HT1080 (cell line): ENCODE measurements around the gene KRTDAP. TPM values are rescaled to one million over a fixed set of nuclear protein-coding genes. Genes with fewer than 3 reads are reported as not detected.

Experiments used
- DNase-seq: peaks from one replicate; pipeline ENCODE4 v3.0.0-alpha.2; 2015; ENCODE audit warnings: low read depth
- total RNA-seq: library from RNA; depleted of rRNA; stranded (reverse); fragments of >200 nt; shearing (Covaris generic); gene quantifications from 2 replicates; pipeline ENCODE4 v1.2.3, GENCODE V29; 2014; rRNA removed

The KRTDAP gene
- total RNA-seq, 1 experiment from 2014 or later, result not detected

GRCh38 chr19:35455616-35456201, 34.6 kb downstream of the KRTDAP start:
- DNase-seq, result no peak

DNA sequence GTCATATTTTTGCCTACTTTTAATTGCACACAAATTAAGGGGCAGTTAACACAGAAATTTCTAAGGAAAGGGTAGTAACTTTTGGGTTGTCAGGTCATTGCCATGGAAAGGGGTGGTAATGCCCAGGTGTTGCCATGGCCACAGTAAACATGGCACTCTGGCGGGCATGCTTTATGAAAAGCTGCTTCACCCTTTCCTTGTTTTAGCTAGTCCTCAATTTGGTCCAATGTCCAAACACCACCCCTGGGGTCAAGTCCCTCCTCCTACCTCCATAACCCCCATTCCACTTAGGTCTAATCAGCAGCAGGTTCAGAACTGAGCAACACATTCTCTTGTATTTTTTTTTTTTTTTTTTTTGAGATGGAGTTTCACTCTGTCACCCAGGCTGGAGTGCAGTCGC, 35.6 kb downstream of the KRTDAP start:
- DNase-seq, result no peak

GRCh38 chr19:35451338-35452096, 38.7 kb downstream of the KRTDAP start:
- DNase-seq, result no peak

GRCh38 chr19:35449359-35450043, 40.8 kb downstream of the KRTDAP start:
- no peak for DNase-seq

DNA sequence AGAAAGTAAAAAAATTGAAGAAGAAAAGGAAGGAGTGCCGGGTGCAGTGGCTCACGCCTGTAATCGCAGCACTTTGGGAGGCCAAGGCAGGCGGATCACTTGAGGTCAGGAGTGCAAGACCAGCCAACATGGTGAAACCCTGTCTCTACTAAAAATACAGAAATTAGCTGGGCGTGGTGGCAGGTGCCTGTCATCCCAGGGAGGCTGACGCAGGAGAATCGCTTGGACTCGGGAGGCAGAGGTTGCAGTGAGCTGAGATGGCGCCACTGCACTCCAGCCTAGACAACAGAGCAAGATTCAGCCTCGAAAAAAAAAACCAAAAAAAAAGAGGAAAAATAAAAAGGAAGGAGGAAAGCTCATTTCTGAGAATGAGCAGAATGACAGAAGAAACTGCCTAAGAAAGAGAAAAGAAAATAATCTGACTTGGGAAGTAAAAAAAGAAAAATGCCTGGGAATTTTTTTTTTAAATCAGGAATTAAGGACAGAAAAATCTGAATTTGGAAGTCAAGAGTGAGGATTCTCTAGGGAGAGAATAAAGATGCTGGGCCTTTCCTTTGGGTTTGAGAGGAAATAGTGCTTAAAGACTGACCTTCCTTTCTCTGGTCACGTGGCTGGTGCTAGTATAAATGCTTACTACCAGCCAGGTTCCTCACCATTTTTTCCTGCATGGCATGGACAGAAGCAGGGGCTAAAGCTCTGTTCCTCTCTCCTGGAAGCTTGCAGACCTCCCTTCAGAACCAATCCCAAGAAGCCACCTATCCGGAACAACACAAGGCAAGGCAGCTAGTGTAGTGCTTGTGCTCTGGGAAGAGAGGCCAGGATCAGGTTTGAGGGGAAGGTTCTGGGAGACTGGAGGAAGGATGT, 42.4 kb downstream of the KRTDAP start, which contains the start of gene FFAR2:
Gene FFAR2 (plus strand): TSS at position 652 of the 864 bp plus-strand sequence. CDS start 1,458 bp downstream, outside the sequence.
- DNase-seq, result no peak

GRCh38 chr19:35445826-35446593, 44.3 kb downstream of the KRTDAP start:
- no peak for DNase-seq

DNA sequence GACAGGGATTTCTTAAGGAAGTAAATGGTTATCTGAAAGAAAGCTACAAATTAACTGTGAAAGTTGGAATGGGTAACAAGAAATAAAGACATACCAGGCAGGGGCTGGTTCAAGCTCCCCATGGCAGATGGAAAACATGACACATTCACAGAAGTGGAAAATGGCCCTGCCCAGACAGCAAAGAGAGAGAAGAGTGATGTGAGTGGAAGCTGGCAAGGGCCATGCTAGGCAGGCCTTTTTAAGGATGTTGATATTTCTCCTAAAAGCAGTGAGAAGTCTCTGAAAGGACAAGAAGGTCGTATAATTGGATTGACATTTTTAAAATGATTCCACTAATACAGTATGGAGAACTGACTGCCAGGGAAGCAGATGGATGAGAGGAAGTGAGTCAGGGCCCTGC, 45.5 kb downstream of the KRTDAP start:
- no peak for DNase-seq

DNA sequence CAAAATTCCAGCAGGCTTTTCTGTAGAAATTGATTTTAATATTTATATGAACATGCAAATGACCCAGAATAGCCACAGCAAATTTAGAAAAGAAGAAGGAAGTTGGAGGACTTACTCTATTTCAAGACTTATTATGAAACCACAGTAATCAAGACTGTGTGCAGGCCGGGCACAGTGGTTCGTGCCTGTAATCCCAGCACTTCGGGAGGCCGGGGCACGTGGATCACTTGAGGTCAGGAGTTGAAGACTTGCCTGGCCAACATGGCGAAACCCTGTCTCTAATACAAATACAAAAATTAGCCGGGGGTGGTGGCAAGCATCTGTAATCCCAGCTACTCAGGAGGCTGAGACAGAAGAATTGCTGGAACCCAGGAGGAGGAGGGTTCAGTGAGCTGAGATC, 48.2 kb downstream of the KRTDAP start:
- DNase-seq, result no peak

DNA sequence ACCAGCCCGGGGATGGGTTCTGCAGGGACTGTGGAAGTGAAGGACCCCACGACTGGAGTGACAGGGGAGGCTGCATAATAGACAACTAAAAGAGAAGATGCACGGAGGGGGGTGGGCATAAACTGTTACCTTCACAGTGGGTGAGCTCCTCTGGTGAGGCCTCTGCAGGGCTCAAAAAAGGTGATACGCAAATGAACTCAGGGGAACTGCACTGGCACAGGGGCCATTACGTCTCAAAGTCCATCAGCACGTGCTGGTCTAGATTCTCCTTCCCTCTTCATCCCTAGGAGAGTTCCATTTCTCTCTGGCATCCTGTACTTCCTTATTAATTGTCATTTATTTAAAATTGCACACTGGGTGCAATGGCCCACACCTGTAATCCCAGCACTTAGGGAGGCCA, 50.3 kb downstream of the KRTDAP start:
- DNase-seq, result no peak

DNA sequence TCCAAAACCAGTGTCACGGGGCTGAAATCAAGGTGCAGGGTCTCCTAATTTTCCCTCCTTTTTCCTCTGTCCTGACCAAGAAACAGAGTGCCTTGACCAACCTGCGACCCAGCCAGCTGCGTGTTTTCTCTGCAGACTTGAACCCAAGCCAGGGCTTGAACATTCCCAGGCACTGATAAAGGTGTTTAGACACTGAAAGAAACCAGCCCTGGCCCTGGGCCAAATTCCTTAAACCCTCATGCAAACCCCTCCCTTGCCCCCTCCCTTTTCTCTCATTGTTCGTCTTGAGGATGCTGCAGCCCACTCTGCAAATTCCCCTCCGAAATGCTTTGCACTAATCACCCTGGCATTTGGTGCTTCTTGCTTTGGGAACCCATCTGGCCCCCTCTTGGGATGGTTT, 51.7 kb downstream of the KRTDAP start:
- no peak for DNase-seq

GRCh38 chr19:35438096-35438495, 52.2 kb downstream of the KRTDAP start:
- no peak for DNase-seq

GRCh38 chr19:35437406-35437951, 52.8 kb downstream of the KRTDAP start:
- DNase-seq, result no peak

Other genes starting within 250 kb of the KRTDAP start
- 0.23 and 1.3 TPM in 2 replicates for gene LSR, start 241.5 kb downstream of the KRTDAP start, total RNA-seq
- 106 and 129 TPM in 2 replicates for gene USF2, start 221.5 kb downstream of the KRTDAP start, total RNA-seq
- gene HAMP, start 207.9 kb downstream of the KRTDAP start, total RNA-seq, result not detected in 2 replicates
- not detected in 2 replicates for gene MAG, start 198.3 kb downstream of the KRTDAP start, total RNA-seq
- gene CD22, start 161.3 kb downstream of the KRTDAP start, total RNA-seq, result 23.2 and 27.6 TPM in 2 replicates
- gene FFAR1, start 142.6 kb downstream of the KRTDAP start, total RNA-seq, result 0.06 TPM in 1 of 2 replicates, not detected in the other
- 0.11 TPM in 1 of 2 replicates, not detected in the other for gene FFAR3, start 132.0 kb downstream of the KRTDAP start, total RNA-seq
- gene GPR42, start 119.4 kb downstream of the KRTDAP start, total RNA-seq, result not detected in 2 replicates
- gene FFAR2, start 42.2 kb downstream of the KRTDAP start, total RNA-seq, result not detected in 2 replicates
- gene DMKN, start 23.2 kb upstream of the KRTDAP start, total RNA-seq, result 34.4 and 53.0 TPM in 2 replicates
- gene SBSN, start 37.8 kb upstream of the KRTDAP start, total RNA-seq, result 3.0 and 14.9 TPM in 2 replicates
- not detected in 2 replicates for gene GAPDHS, start 43.0 kb upstream of the KRTDAP start, total RNA-seq
- 162 and 178 TPM in 2 replicates for gene TMEM147, start 55.2 kb upstream of the KRTDAP start, total RNA-seq
- gene ATP4A, start 73.2 kb upstream of the KRTDAP start, total RNA-seq, result not detected in 2 replicates
- not detected in 2 replicates for gene PMIS2, start 95.7 kb upstream of the KRTDAP start, total RNA-seq
- 19.7 and 21.1 TPM in 2 replicates for gene HAUS5, start 122.3 kb upstream of the KRTDAP start, total RNA-seq
- 71.9 and 93.9 TPM in 2 replicates for gene RBM42, start 138.6 kb upstream of the KRTDAP start, total RNA-seq
- gene ETV2, start 151.3 kb upstream of the KRTDAP start, total RNA-seq, result 0.50 and 2.5 TPM in 2 replicates
- 551 and 688 TPM in 2 replicates for gene COX6B1, start 157.9 kb upstream of the KRTDAP start, total RNA-seq
- not detected in 2 replicates for gene UPK1A, start 176.1 kb upstream of the KRTDAP start, total RNA-seq
- gene ZBTB32, start 214.1 kb upstream of the KRTDAP start, total RNA-seq, result not detected in 2 replicates
- 7.7 and 10.9 TPM in 2 replicates for gene KMT2B, start 227.5 kb upstream of the KRTDAP start, total RNA-seq